ENCODE data around the gene ATXN7L2. TPM values are rescaled to one million over a fixed set of nuclear protein-coding genes. Genes with fewer than 3 reads are reported as not detected.

The ATXN7L2 gene
- total RNA-seq, 2 experiments from 2014 or later = 10.2 to 11.6 TPM

GRCh38 chr1:109509176-109510134, 25.8 kb downstream of the ATXN7L2 start, which contains the start of gene AMIGO1:
AMIGO1 (minus strand) TSS chr1:109509727; CDS start chr1:109508912, 815 bp downstream.
- DNase-seq (peak; percentile 61), ATAC-seq (peak; percentile 70)
- Mint-ChIP-seq H3K9me3 (ENCODE audit: insufficient read depth) (no peaks in the 10 kb centered on the region), H3K36me3 (ENCODE audit: low read depth) (peaks cover 9% of the 10 kb centered on the region), H3K4me1 (ENCODE audit: low read depth) (peaks cover 39% of the 10 kb centered on the region), H3K4me3 (peak within 1 kb of the TSS; percentile 79), H3K27me3 (ENCODE audit: low read depth) (peaks cover 12% of the 10 kb centered on the region), H3K27ac (peak within 1 kb of the TSS; percentile 68)
- CTCF ChIA-PET = interaction anchor here (1.7 to 33.2 kb wide), 4 partner anchors 9 to 131 kb away, joined by 6 to 1507 read pairs (median 243); partner anchors contain the start of genes ATXN7L2, CYB561D1 and GPR61
- POLR2A ChIA-PET = interaction anchor here (1.0 kb wide), 1 partner anchor 14 kb away, joined by 3 read pairs; no protein-coding TSS in a partner anchor

GRCh38 chr1:109513110-109513710, 29.5 kb downstream of the ATXN7L2 start:
- ATAC-seq = no peak
- Mint-ChIP-seq H3K4me1 (ENCODE audit: low read depth) (peaks cover 30% of the 10 kb centered on the region), H3K4me3 (no peak overlapping the region), H3K27ac (no peak overlapping the region), H3K9me3 (ENCODE audit: insufficient read depth) (no peaks in the 10 kb centered on the region), H3K27me3 (ENCODE audit: low read depth) (peaks cover 12% of the 10 kb centered on the region), H3K36me3 (ENCODE audit: low read depth) (peaks cover 3% of the 10 kb centered on the region)
- ChIA-PET CTCF (interaction anchor here (1.0 to 33.2 kb wide), 3 partner anchors 19 to 471 kb away, joined by 3 to 1507 read pairs (median 480); partner anchors contain the start of genes AHCYL1, ATXN7L2, CYB561D1 and GPR61), POLR2A (no interaction called here)
- no peak for DNase-seq

DNA sequence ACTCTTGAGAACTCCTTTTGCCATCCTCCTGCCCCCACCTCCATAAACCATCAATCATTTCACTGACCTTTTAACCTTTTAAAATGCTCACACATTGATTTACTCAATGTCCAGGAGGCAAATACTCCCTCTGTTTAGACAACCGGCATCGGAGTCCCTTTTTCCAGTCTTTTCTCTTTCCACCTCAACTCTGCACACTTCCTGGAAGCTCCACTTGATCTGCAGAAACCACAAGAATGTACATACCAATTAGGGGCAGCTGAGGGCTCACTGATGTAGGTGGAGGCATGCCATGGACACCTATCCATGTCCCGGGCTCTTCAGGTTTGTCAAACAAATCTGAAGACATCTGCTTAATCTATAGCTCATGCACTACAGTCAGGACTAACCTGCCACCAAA, 31.1 kb downstream of the ATXN7L2 start:
- POLR2A ChIA-PET = interaction anchor here (1.5 kb wide), 1 partner anchor 18 kb away, joined by 5 read pairs; no protein-coding TSS in a partner anchor
- H3K27ac Mint-ChIP-seq = no peak overlapping the region
- DNase-seq (no peak), ATAC-seq (no peak)
- CTCF ChIA-PET = interaction anchor here (1.1 to 33.2 kb wide), 4 partner anchors 19 to 470 kb away, joined by 3 to 1507 read pairs (median 242); partner anchors contain the start of genes AHCYL1, ATXN7L2, CYB561D1 and GPR61
- H3K36me3 Mint-ChIP-seq (ENCODE audit: low read depth) = no peaks in the 10 kb centered on the region
- H3K4me3 Mint-ChIP-seq = no peak overlapping the region
- no peaks in the 10 kb centered on the region for H3K9me3 Mint-ChIP-seq (ENCODE audit: insufficient read depth)
- peaks cover 19% of the 10 kb centered on the region for H3K4me1 Mint-ChIP-seq (ENCODE audit: low read depth)
- H3K27me3 Mint-ChIP-seq (ENCODE audit: low read depth) = peaks cover 11% of the 10 kb centered on the region

- Mint-ChIP-seq H3K27me3 (ENCODE audit: low read depth) (peaks cover 7% of the 10 kb centered on the region), H3K27ac (no peak overlapping the region), H3K4me1 (ENCODE audit: low read depth) (peaks cover 6% of the 10 kb centered on the region), H3K4me3 (no peak overlapping the region), H3K9me3 (ENCODE audit: insufficient read depth) (no peaks in the 10 kb centered on the region), H3K36me3 (ENCODE audit: low read depth) (no peaks in the 10 kb centered on the region)
- DNase-seq (no peak), ATAC-seq (no peak)
- ChIA-PET CTCF (interaction anchor here (25.7 to 33.2 kb wide), 2 partner anchors 17 to 23 kb away, joined by 480 to 1507 read pairs; partner anchors contain the start of genes ATXN7L2, CYB561D1 and GPR61), POLR2A (no interaction called here)
Observed at GRCh38 chr1:109516872-109517271, 33.2 kb downstream of the ATXN7L2 start.

DNA sequence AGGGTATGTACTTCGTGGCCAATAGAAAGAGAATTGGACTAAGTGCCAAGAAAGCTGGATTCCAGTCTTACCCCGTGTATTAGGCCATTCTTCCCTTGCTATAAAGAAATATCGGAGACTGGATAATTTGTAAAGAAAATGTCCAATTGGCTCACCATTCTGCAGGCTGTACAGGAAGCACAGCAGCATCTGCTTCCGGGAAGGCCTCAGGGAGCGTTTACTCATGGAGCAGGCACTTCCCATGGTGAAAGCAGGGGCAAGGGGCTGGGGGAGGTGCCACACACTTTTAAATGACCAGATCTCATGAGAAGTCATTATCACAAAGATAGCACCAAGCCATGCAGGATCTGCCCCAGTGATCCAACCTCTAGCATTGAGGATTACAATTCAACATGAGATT, 33.6 kb downstream of the ATXN7L2 start:
- CTCF ChIA-PET = interaction anchor here (1.8 to 33.2 kb wide), 3 partner anchors 8 to 23 kb away, joined by 6 to 1507 read pairs (median 480); partner anchors contain the start of genes AMIGO1, ATXN7L2, CYB561D1 and GPR61
- DNase-seq (no peak), ATAC-seq (no peak)
- H3K4me1 Mint-ChIP-seq (ENCODE audit: low read depth) = peaks cover 6% of the 10 kb centered on the region
- no peak overlapping the region for H3K27ac Mint-ChIP-seq
- no peaks in the 10 kb centered on the region for H3K9me3 Mint-ChIP-seq (ENCODE audit: insufficient read depth)
- POLR2A ChIA-PET = no interaction called here
- H3K36me3 Mint-ChIP-seq (ENCODE audit: low read depth) = no peaks in the 10 kb centered on the region
- H3K4me3 Mint-ChIP-seq = no peak overlapping the region
- H3K27me3 Mint-ChIP-seq (ENCODE audit: low read depth) = peaks cover 7% of the 10 kb centered on the region

GRCh38 chr1:109521002-109521951, 37.6 kb downstream of the ATXN7L2 start:
- Mint-ChIP-seq H3K27me3 (ENCODE audit: low read depth) (peaks cover 7% of the 10 kb centered on the region), H3K9me3 (ENCODE audit: insufficient read depth) (no peaks in the 10 kb centered on the region), H3K4me3 (no peak overlapping the region), H3K27ac (no peak overlapping the region), H3K36me3 (ENCODE audit: low read depth) (no peaks in the 10 kb centered on the region), H3K4me1 (ENCODE audit: low read depth) (peaks cover 6% of the 10 kb centered on the region)
- CTCF ChIA-PET = interaction anchor here (1.0 to 33.2 kb wide), 4 partner anchors 10 to 27 kb away, joined by 4 to 1507 read pairs (median 994); partner anchors contain the start of genes AMIGO1, ATXN7L2, CYB561D1 and GPR61
- POLR2A ChIA-PET = interaction anchor here (0.5 kb wide), 1 partner anchor 29 kb away, joined by 3 read pairs; no protein-coding TSS in a partner anchor
- DNase-seq (no peak), ATAC-seq (no peak)

GRCh38 chr1:109522026-109522425, 38.3 kb downstream of the ATXN7L2 start:
- Mint-ChIP-seq H3K36me3 (ENCODE audit: low read depth) (no peaks in the 10 kb centered on the region), H3K27ac (no peak overlapping the region), H3K27me3 (ENCODE audit: low read depth) (peaks cover 7% of the 10 kb centered on the region), H3K9me3 (ENCODE audit: insufficient read depth) (no peaks in the 10 kb centered on the region), H3K4me1 (ENCODE audit: low read depth) (peaks cover 6% of the 10 kb centered on the region), H3K4me3 (no peak overlapping the region)
- ATAC-seq (no peak), DNase-seq (no peak)
- ChIA-PET CTCF (interaction anchor here (1.0 to 26.3 kb wide), 2 partner anchors 10 to 18 kb away, joined by 4 to 1507 read pairs; partner anchors contain the start of genes AMIGO1 and CYB561D1), POLR2A (no interaction called here)

DNA sequence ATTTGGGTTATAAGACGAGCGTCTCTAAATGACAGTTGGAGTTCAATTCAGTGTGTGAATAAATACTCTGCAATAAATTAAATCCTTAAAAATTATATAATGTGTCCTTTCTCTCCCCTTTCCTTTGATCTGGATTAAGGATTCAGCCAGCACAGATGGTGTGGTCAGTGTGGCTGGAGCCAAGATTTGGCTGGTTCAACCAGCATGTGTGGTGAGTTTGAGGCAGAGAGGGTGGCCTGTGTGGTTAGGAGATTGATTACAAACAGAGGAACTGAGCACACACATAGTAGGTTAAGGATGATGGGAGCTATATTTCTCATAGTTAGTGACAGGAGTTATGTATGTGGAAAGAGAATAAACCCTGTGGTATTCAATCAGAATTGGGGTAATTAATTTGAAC, 40.0 kb downstream of the ATXN7L2 start:
- Mint-ChIP-seq H3K27me3 (ENCODE audit: low read depth) (peaks cover 7% of the 10 kb centered on the region), H3K27ac (no peak overlapping the region), H3K4me3 (no peak overlapping the region), H3K9me3 (ENCODE audit: insufficient read depth) (no peaks in the 10 kb centered on the region), H3K4me1 (ENCODE audit: low read depth) (peaks cover 6% of the 10 kb centered on the region), H3K36me3 (ENCODE audit: low read depth) (no peaks in the 10 kb centered on the region)
- ChIA-PET CTCF (interaction anchor here (2.6 to 26.3 kb wide), 2 partner anchors 9 to 19 kb away, joined by 30 to 1507 read pairs; partner anchors contain the start of genes AMIGO1 and CYB561D1), POLR2A (interaction anchor here (0.7 to 1.0 kb wide), 2 partner anchors 14 to 44 kb away, joined by 3 read pairs; partner anchors contain the start of gene AMIGO1)
- ATAC-seq (no peak), DNase-seq (no peak)

DNA sequence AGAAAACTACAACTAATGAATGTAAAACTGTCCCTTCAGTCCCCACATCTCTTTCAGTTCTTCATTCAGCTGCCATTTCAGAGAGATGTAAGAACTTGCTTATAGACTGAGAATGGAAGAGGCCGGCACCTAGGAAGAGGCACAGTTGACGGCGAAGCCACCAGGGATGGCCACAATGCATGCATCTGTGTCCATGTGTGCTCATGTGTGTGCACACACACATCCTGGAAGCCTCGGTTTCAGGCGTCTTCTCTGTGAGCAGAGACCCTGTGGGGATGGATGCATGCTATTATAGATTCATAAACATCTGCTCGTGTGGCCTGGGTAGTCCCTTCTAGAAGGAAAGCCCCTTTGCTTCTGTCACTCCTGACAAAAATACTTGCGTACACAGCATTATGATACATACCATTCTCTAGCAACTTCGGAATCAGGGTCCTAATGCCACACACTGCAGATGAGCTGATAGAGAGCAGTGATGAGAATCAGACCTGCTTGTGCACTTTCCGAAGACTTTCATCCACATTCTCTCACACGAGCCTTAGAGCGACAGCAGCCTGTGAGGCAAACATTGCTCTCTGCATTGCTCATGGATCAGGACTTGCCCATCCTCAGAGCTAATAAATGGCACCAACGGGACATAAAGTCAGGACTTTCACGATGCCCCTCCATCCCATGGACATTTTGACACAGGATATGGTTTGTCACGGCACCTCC, 43.5 kb downstream of the ATXN7L2 start:
- Mint-ChIP-seq H3K4me3 (no peak overlapping the region), H3K9me3 (ENCODE audit: insufficient read depth) (no peaks in the 10 kb centered on the region), H3K4me1 (ENCODE audit: low read depth) (peaks cover 34% of the 10 kb centered on the region), H3K27ac (no peak overlapping the region), H3K27me3 (ENCODE audit: low read depth) (peaks cover 2% of the 10 kb centered on the region), H3K36me3 (ENCODE audit: low read depth) (no peaks in the 10 kb centered on the region)
- ChIA-PET CTCF (interaction anchor here (26.3 kb wide), 1 partner anchor 23 kb away, joined by 1507 read pairs; the partner anchor contains the start of genes AMIGO1 and CYB561D1), POLR2A (no interaction called here)
- DNase-seq (no peak), ATAC-seq (no peak)

Measured in activated CD8-positive, alpha-beta T cell treated with anti-CD3 and anti-CD28 coated beads, Interleukin-2, amount 10 ng/mL, durations not matched to agents 7 days and 5 days (primary cell).